GM12873 (cell line): Measurements from ENCODE around the gene CACNA1G.

Source experiments
- CTCF ChIP-seq: IDR thresholded peaks from 2 replicates; pipeline ENCODE4 v1.5.1; 2012; ENCODE audit warnings: low read depth, mild to moderate bottlenecking, moderate library complexity, low read length, control low read depth; ENCODE audit not compliant: insufficient read depth; ENCODE audit errors: missing control alignments

Gene CACNA1G

GRCh38 chr17:50642722-50643656, 82.5 kb downstream of the CACNA1G start:
- no peak for TF ChIP-seq CTCF

- no peak for TF ChIP-seq CTCF
Observed at GRCh38 chr17:50645748-50646682, 85.5 kb downstream of the CACNA1G start.

GRCh38 chr17:50647187-50647586, 86.7 kb downstream of the CACNA1G start:
- TF ChIP-seq CTCF, result no peak

GRCh38 chr17:50649042-50649908, 88.8 kb downstream of the CACNA1G start:
- TF ChIP-seq CTCF, result no peak

- no peak for TF ChIP-seq CTCF
Observed at GRCh38 chr17:50651661-50652060, 91.1 kb downstream of the CACNA1G start.

GRCh38 chr17:50653738-50654137, 93.2 kb downstream of the CACNA1G start:
- no peak for TF ChIP-seq CTCF

GRCh38 chr17:50656509-50656908, 96.0 kb downstream of the CACNA1G start:
- no peak for TF ChIP-seq CTCF
